Esophagus muscularis mucosa (tissue), 4 donors: ENCODE data around the gene F11. TPM values are rescaled to one million over a fixed set of nuclear protein-coding genes. Genes with fewer than 3 reads are reported as not detected.
"Not testable (repeated sequence)": the region's sequence is repeated elsewhere in the genome, so short reads cannot be mapped to it uniquely, and the experiment has no call there.

Experiments
- DNase-seq: peaks from one replicate; pipeline ENCODE4 v3.0.0-alpha.2; 2017; ENCODE audit errors: extremely low spot score
- H3K27ac ChIP-seq, 4 donors: fragments of 200-600 bp; sonication (generic); replicated peaks in 1 of 4; 1 replicate in 3 of 4; 2 replicates in 1 of 4; pipeline ENCODE4 v1.5.1; 2016 to 2019; ENCODE audit warnings: mild to moderate bottlenecking in 1 of 4
- H3K27me3 ChIP-seq, 4 donors: fragments of 200-600 bp; sonication (generic); one replicate each; pipeline versions ENCODE4 v1.5.1 to v1.6.0; 2016 to 2019
- H3K36me3 ChIP-seq, 4 donors: fragments of 200-600 bp; sonication (generic); one replicate each; pipeline ENCODE4 v1.5.1; 2016 to 2019
- H3K4me1 ChIP-seq, 4 donors: fragments of 200-600 bp; sonication (generic); one replicate each; pipeline ENCODE4 v1.5.1; 2016 to 2019
- H3K4me3 ChIP-seq, 4 donors: fragments of 200-600 bp; sonication (generic); 1 replicate in 2 of 4; 2 replicates in 2 of 4; pipeline ENCODE4 v1.5.1; 2016 to 2019; ENCODE audit warnings: mild to moderate bottlenecking in 4 of 4, moderate library complexity in 1 of 4
- H3K9me3 ChIP-seq, 4 donors: fragments of 200-600 bp; sonication (generic); 1 replicate in 3 of 4; 2 replicates in 1 of 4; pipeline ENCODE4 v1.5.1; 2016 to 2019
- CTCF ChIP-seq, 3 experiments: fragments of 200-600 bp in 2 of 3; fragments of 450-650 bp in 1 of 3; sonication (generic) in 2 of 3; IDR thresholded peaks; one replicate each; pipeline ENCODE4 v1.5.1; 2017 to 2019; ENCODE audit warnings: antibody characterized with exemption in 3 of 3, mild to moderate bottlenecking in 2 of 3, moderate library complexity in 1 of 3
- EP300 ChIP-seq: sonication (generic); formaldehyde crosslinking; IDR thresholded peaks from one replicate; pipeline ENCODE4 v1.6.1; 2017; ENCODE audit warnings: antibody characterized with exemption
- POLR2A ChIP-seq: fragments of 450-650 bp; IDR thresholded peaks from one replicate; pipeline ENCODE4 v1.6.1; 2017; ENCODE audit warnings: antibody characterized with exemption, moderate library complexity, mild to moderate bottlenecking, low read depth
- POLR2AphosphoS5 ChIP-seq, 2 donors: sonication (generic); formaldehyde crosslinking; IDR thresholded peaks; one replicate each; pipeline ENCODE4 v1.6.1; 2017; ENCODE audit warnings: antibody characterized with exemption in 2 of 2
- WGBS: methylation state at CpG from one replicate; pipeline ENCODE4 v1.1.5; 2018; 5-methylcytosine and 5-hydroxymethylcytosine counted together
- intact Hi-C: fragments of 100-400 bp; cut with DNase I; formaldehyde crosslinking; loops from one replicate; pipeline ENCODE4 v1.15.1; 2023
- total RNA-seq, 4 donors: library from RNA; depleted of rRNA; stranded (reverse); fragments of >200 nt; gene quantifications; one replicate each; pipeline versions ENCODE4 v1.1.0 to v1.2.1, GENCODE V29; 2016

The F11 gene
- total RNA-seq, 4 donors from 2014 or later: not detected

- Histone ChIP-seq H3K36me3 (peaks cover 0 to 16% (median 2%) of the 10 kb centered on the region in 4 donors), H3K27ac (no peak overlapping the region), H3K27me3 (no peaks in the 10 kb centered on the region), H3K4me3 (no peak overlapping the region), H3K4me1 (no peaks in the 10 kb centered on the region), H3K9me3 (no peaks in the 10 kb centered on the region)
- WGBS: 77% methylated on average over 2 of the region's 2 CpGs
- no peak for DNase-seq
- no peak for TF ChIP-seq POLR2AphosphoS5 (IDR thresholded peaks at IDR 0.05)
- no peak for TF ChIP-seq POLR2A
- TF ChIP-seq CTCF (IDR thresholded peaks at IDR 0.05): no peak
- TF ChIP-seq EP300: no peak
- intact Hi-C loops: no loop called here
Observed at GRCh38 chr4:186234367-186234766, 31.6 kb upstream of the F11 start.

GRCh38 chr4:186236126-186236525, 29.9 kb upstream of the F11 start:
- Histone ChIP-seq H3K4me3 (no peak overlapping the region), H3K9me3 (no peaks in the 10 kb centered on the region), H3K4me1 (no peaks in the 10 kb centered on the region), H3K27me3 (no peaks in the 10 kb centered on the region), H3K36me3 (peaks cover 0 to 25% (median 6%) of the 10 kb centered on the region in 4 donors), H3K27ac (no peak overlapping the region)
- intact Hi-C loops: no loop called here
- WGBS: 88% methylated on average over 4 of the region's 4 CpGs
- DNase-seq: no peak
- TF ChIP-seq CTCF (IDR thresholded peaks at IDR 0.05) (no peak), EP300 (no peak), POLR2A (no peak), POLR2AphosphoS5 (IDR thresholded peaks at IDR 0.05) (no peak)

- Histone ChIP-seq H3K36me3 (peaks cover 0 to 23% (median 6%) of the 10 kb centered on the region in 4 donors), H3K4me3 (no peak overlapping the region), H3K4me1 (peaks cover 0 to 4% (median 0%) of the 10 kb centered on the region in 4 donors), H3K9me3 (no peaks in the 10 kb centered on the region), H3K27ac (no peak overlapping the region), H3K27me3 (no peaks in the 10 kb centered on the region)
- no peak for DNase-seq
- TF ChIP-seq EP300 (no peak), CTCF (IDR thresholded peaks at IDR 0.05) (no peak), POLR2AphosphoS5 (IDR thresholded peaks at IDR 0.05) (no peak), POLR2A (no peak)
- intact Hi-C loops: no loop called here
- 85% methylated on average over 7 of the region's 7 CpGs for WGBS
Observed at GRCh38 chr4:186240452-186240847, 25.5 kb upstream of the F11 start.

GRCh38 chr4:186240848-186241491, 25.0 kb upstream of the F11 start:
- no peak for TF ChIP-seq POLR2AphosphoS5 (IDR thresholded peaks at IDR 0.05)
- no peak for TF ChIP-seq CTCF (IDR thresholded peaks at IDR 0.05)
- TF ChIP-seq POLR2A: no peak
- TF ChIP-seq EP300: no peak

GRCh38 chr4:186241616-186242015, 24.4 kb upstream of the F11 start:
- DNase-seq: no peak
- Histone ChIP-seq H3K9me3 (no peaks in the 10 kb centered on the region), H3K36me3 (peaks cover 0 to 23% (median 6%) of the 10 kb centered on the region in 4 donors), H3K27me3 (no peaks in the 10 kb centered on the region), H3K4me1 (peaks cover 0 to 4% (median 0%) of the 10 kb centered on the region in 4 donors), H3K4me3 (no peak overlapping the region), H3K27ac (no peak overlapping the region)
- TF ChIP-seq CTCF (IDR thresholded peaks at IDR 0.05) (no peak), EP300 (no peak), POLR2A (no peak), POLR2AphosphoS5 (IDR thresholded peaks at IDR 0.05) (no peak)
- intact Hi-C loops: no loop called here
- WGBS: 88% methylated on average over 4 of the region's 4 CpGs

More at GRCh38 chr4:186240848-186241491, 25.0 kb upstream of the F11 start:
- Histone ChIP-seq H3K36me3 (peaks cover 0 to 23% (median 6%) of the 10 kb centered on the region in 4 donors), H3K27ac (no peak overlapping the region), H3K4me1 (peaks cover 0 to 4% (median 0%) of the 10 kb centered on the region in 4 donors), H3K9me3 (no peaks in the 10 kb centered on the region), H3K4me3 (no peak overlapping the region), H3K27me3 (no peaks in the 10 kb centered on the region)
- intact Hi-C loops: no loop called here
- WGBS: 71% methylated on average over 7 of the region's 7 CpGs
- DNase-seq: no peak

GRCh38 chr4:186242031-186242430, 24.0 kb upstream of the F11 start:
- H3K4me3 ChIP-seq, H3K4me1 ChIP-seq, intact Hi-C loops, DNase-seq, H3K9me3 ChIP-seq, H3K27me3 ChIP-seq, H3K27ac ChIP-seq: not testable (repeated sequence)
- 80% methylated on average over 10 of the region's 10 CpGs for WGBS
- H3K36me3 ChIP-seq: peaks cover 0 to 23% (median 6%) of the 10 kb centered on the region in 4 donors
